Immature natural killer cell (primary cell): ENCODE data around the gene DEFB125. TPM values are rescaled to one million over a fixed set of nuclear protein-coding genes. Genes with fewer than 3 reads are reported as not detected.
"Not testable (repeated sequence)": the region's sequence is repeated elsewhere in the genome, so short reads cannot be mapped to it uniquely, and the experiment has no call there.

Source experiments
- DNase-seq, 3 donors: peaks; one replicate each; pipeline ENCODE4 v3.0.0; 2022; ENCODE audit warnings: mixed read lengths in 1 of 3
- H3K27ac Mint-ChIP-seq, 6 donors: one replicate each; pipeline ENCODE4 v1.8.0; 2020; ENCODE audit warnings: mixed read lengths in 6 of 6, mild to moderate bottlenecking in 5 of 6, inconsistent platforms in 4 of 6, moderate library complexity in 3 of 6
- H3K27me3 Mint-ChIP-seq, 3 donors: one replicate each; pipeline ENCODE4 v1.8.0; 2020 to 2021; ENCODE audit warnings: low read depth in 3 of 3, mild to moderate bottlenecking in 3 of 3, mixed read lengths in 3 of 3, moderate library complexity in 3 of 3, inconsistent platforms in 1 of 3
- H3K36me3 Mint-ChIP-seq, 3 donors: one replicate each; pipeline ENCODE4 v1.8.0; 2020; ENCODE audit warnings: mixed read lengths in 3 of 3, inconsistent platforms in 2 of 3, mild to moderate bottlenecking in 2 of 3
- H3K4me1 Mint-ChIP-seq, 2 donors: one replicate each; pipeline ENCODE4 v1.8.0; 2020; ENCODE audit warnings: inconsistent platforms in 2 of 2, mild to moderate bottlenecking in 2 of 2, mixed read lengths in 2 of 2, moderate library complexity in 1 of 2
- H3K4me3 Mint-ChIP-seq, 5 donors: one replicate each; pipeline ENCODE4 v1.8.0; 2020; ENCODE audit warnings: mild to moderate bottlenecking in 5 of 5, mixed read lengths in 5 of 5, inconsistent platforms in 3 of 5, moderate library complexity in 3 of 5
- H3K9me3 Mint-ChIP-seq, 6 donors: one replicate each; pipeline ENCODE4 v1.8.0; 2020; ENCODE audit warnings: mild to moderate bottlenecking in 6 of 6, mixed read lengths in 6 of 6, inconsistent platforms in 4 of 6, moderate library complexity in 3 of 6
- polyA plus RNA-seq, 3 donors: library from polyadenylated mRNA; unstranded; fragments of 300-500 nt; fragmentation: Illumina TruSeq; gene quantifications; one replicate each; pipeline ENCODE4 v1.2.3, GENCODE V29; 2021

DEFB125 gene
- polyA plus RNA-seq, 3 donors from 2014 or later, result not detected

- H3K36me3 Mint-ChIP-seq, result no peaks in the 10 kb centered on the region
Measured at GRCh38 chr20:101975-102374, 14.5 kb downstream of the DEFB125 start.

GRCh38 chr20:103456-103855 is 16.0 kb downstream of the DEFB125 start:
- no peaks in the 10 kb centered on the region for H3K36me3 Mint-ChIP-seq
- H3K4me1 Mint-ChIP-seq, result no peaks in the 10 kb centered on the region
- peaks cover 0 to 3% (median 0%) of the 10 kb centered on the region in 6 donors for H3K9me3 Mint-ChIP-seq
- H3K27me3 Mint-ChIP-seq, result peaks cover 3 to 26% (median 11%) of the 10 kb centered on the region in 3 donors
- DNase-seq, result no peak
- H3K27ac Mint-ChIP-seq, result no peak overlapping the region
- no peak overlapping the region for H3K4me3 Mint-ChIP-seq

More at GRCh38 chr20:101975-102374, 14.5 kb downstream of the DEFB125 start:
- Mint-ChIP-seq H3K4me1 (no peaks in the 10 kb centered on the region), H3K27me3 (peaks cover 3 to 29% (median 13%) of the 10 kb centered on the region in 3 donors), H3K9me3 (peaks cover 0 to 6% (median 1%) of the 10 kb centered on the region in 6 donors), H3K27ac (no peak overlapping the region), H3K4me3 (no peak overlapping the region)
- DNase-seq, result no peak

DNA sequence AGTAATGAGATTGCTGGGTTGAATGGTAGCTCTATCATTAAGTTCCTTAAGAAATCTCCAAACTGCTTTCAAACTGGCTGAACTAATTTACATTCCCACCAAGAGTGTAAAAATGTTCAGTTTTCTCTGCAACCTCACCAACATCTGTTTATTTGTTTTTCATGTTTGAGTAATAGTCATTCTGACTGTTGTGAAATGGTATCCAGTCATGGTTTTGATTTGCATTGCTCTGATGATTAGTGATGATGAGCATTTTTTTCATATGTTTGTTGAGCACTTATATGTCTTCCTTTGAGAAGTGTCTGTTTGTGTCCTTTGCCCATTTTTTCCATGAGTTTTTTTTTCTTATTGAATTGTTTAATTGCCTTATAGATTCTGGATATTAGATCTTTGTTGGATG is 24.9 kb downstream of the DEFB125 start:
- H3K27ac Mint-ChIP-seq, result no peak overlapping the region
- H3K4me1 Mint-ChIP-seq, result no peaks in the 10 kb centered on the region
- H3K9me3 Mint-ChIP-seq, result peaks cover 0 to 8% (median 0%) of the 10 kb centered on the region in 6 donors
- DNase-seq, result no peak
- no peak overlapping the region for H3K4me3 Mint-ChIP-seq
- no peaks in the 10 kb centered on the region for H3K36me3 Mint-ChIP-seq
- peaks cover 2 to 19% (median 4%) of the 10 kb centered on the region in 3 donors for H3K27me3 Mint-ChIP-seq

DNA sequence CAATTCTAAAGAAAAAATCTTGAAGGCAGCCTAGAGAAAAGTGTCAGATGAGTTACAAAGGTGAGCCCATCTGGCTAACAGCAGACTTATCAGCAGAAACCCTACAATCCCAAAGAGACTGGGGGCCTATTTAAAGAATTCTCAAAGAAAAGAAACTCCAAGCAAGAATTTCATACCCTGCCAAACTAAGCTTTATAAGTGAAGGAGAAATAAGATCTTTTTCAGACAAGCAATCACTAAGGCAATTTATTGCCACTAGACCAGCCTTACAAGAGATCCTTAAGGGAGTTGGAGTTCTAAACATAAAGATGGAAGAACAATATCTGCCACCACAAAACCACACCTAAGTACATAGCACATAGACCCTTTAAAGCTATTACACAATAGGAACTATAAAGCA is 30.0 kb downstream of the DEFB125 start:
- Mint-ChIP-seq H3K9me3 (peaks cover 0 to 14% (median 4%) of the 10 kb centered on the region in 6 donors), H3K27me3 (peaks cover 4 to 25% (median 10%) of the 10 kb centered on the region in 3 donors), H3K4me1 (no peaks in the 10 kb centered on the region), H3K27ac (no peak overlapping the region), H3K36me3 (no peaks in the 10 kb centered on the region), H3K4me3 (no peak overlapping the region)
- DNase-seq, result no peak

- H3K36me3 Mint-ChIP-seq, H3K4me1 Mint-ChIP-seq, H3K27ac Mint-ChIP-seq, H3K9me3 Mint-ChIP-seq, H3K4me3 Mint-ChIP-seq, DNase-seq: not testable (repeated sequence)
- peaks cover 0 to 12% (median 11%) of the 10 kb centered on the region in 3 donors for H3K27me3 Mint-ChIP-seq
Measured at GRCh38 chr20:129786-130323, 42.4 kb downstream of the DEFB125 start.

- Mint-ChIP-seq H3K27ac (no peak overlapping the region), H3K9me3 (peaks cover 0 to 10% (median 3%) of the 10 kb centered on the region in 6 donors), H3K4me3 (no peak overlapping the region), H3K36me3 (no peaks in the 10 kb centered on the region), H3K27me3 (peaks cover 4 to 10% (median 7%) of the 10 kb centered on the region in 3 donors), H3K4me1 (no peaks in the 10 kb centered on the region)
- no peak for DNase-seq
Measured at GRCh38 chr20:137668-138490, 50.4 kb downstream of the DEFB125 start.

GRCh38 chr20:142290-142689 is 54.8 kb downstream of the DEFB125 start, which contains the start of gene DEFB126:
Gene DEFB126 (plus strand): TSS chr20:142590. CDS start chr20:142629, 39 bp downstream.
- DNase-seq, result no peak
- Mint-ChIP-seq H3K9me3 (peaks cover 0 to 3% (median 0%) of the 10 kb centered on the region in 6 donors), H3K4me1 (no peaks in the 10 kb centered on the region), H3K36me3 (no peaks in the 10 kb centered on the region), H3K4me3 (no peak within 1 kb of the TSS), H3K27me3 (peaks cover 4 to 12% (median 9%) of the 10 kb centered on the region in 3 donors), H3K27ac (no peak within 1 kb of the TSS)

DNA sequence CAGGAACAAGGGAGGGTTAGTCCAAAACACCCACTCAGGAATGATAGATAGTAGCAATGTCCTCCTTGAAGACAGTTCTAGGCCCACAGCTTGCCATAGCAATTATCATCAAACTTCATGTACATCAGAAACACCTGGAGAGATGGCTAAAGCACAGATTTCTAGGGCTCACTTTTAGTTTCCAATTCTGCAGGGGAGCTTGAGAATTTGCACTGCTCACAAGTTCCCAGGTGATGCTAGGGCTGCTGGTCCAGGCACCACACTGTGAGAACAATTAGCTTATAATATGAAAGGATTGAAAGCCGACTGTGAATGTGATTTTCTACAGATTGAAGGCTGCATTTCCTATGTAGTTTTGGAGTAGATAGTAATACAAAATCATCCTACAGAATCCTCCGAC is 58.4 kb downstream of the DEFB125 start:
- H3K4me1 Mint-ChIP-seq, result no peaks in the 10 kb centered on the region
- H3K9me3 Mint-ChIP-seq, result peaks cover 0 to 5% (median 0%) of the 10 kb centered on the region in 6 donors
- H3K27me3 Mint-ChIP-seq, result peaks cover 3 to 10% (median 4%) of the 10 kb centered on the region in 3 donors
- H3K36me3 Mint-ChIP-seq, result no peaks in the 10 kb centered on the region
- no peak for DNase-seq
- no peak overlapping the region for H3K27ac Mint-ChIP-seq
- H3K4me3 Mint-ChIP-seq, result no peak overlapping the region

Other genes starting within 250 kb of the DEFB125 start
- not detected for gene DEFB126, start 54.9 kb downstream of the DEFB125 start, polyA plus RNA-seq
- not detected for gene DEFB127, start 69.8 kb downstream of the DEFB125 start, polyA plus RNA-seq
- gene DEFB128, start 102.0 kb downstream of the DEFB125 start, polyA plus RNA-seq, result not detected
- not detected for gene DEFB129, start 139.6 kb downstream of the DEFB125 start, polyA plus RNA-seq
- not detected for gene DEFB132, start 170.1 kb downstream of the DEFB125 start, polyA plus RNA-seq
- under 1 TPM; 0.23 to 0.50 (median 0.32) TPM for gene C20orf96, start 203.1 kb downstream of the DEFB125 start, polyA plus RNA-seq
- 10 to 100 TPM in 1 of 3 donors, 1 to 10 TPM in 2; 2.1 to 14.0 (median 6.1) TPM for gene ZCCHC3, start 209.9 kb downstream of the DEFB125 start, polyA plus RNA-seq
- under 1 TPM; 0.08 to 0.27 (median 0.21) TPM for gene SOX12, start 237.9 kb downstream of the DEFB125 start, polyA plus RNA-seq